Measurements from ENCODE around the gene TRIP11.

GRCh38 chr14:92058006-92058917 is 18.4 kb upstream of the TRIP11 start:
- TF ChIP-seq FOXP2 (optimal IDR thresholded peaks at IDR 0.05; ENCODE audit: control extremely low read depth, extremely low read length, insufficient read depth) (no peak), EZH2 (IDR thresholded peaks at IDR 0.05) (no peak)

All from SK-N-MC (cell line).